Measurements from ENCODE around the gene KLHL2. TPM values are rescaled to one million over a fixed set of nuclear protein-coding genes. Genes with fewer than 3 reads are reported as not detected.

KLHL2 gene
- total and polyA plus RNA-seq, 9 of the 15 experiments (the other 6 are each of a cell fraction or from before 2014, with no cell fraction given): 2.5 to 11.3 (median 6.1) TPM

- no peak for TF ChIP-seq TAF15 (IDR thresholded peaks at IDR 0.05; ENCODE audit: low read depth, low read length)
- no peak for TF ChIP-seq ZNF277 (CRISPR knock-in tag; IDR thresholded peaks at IDR 0.05; ENCODE audit: borderline replicate concordance)
Measured at GRCh38 chr4:165326831-165327210, 119.5 kb downstream of the KLHL2 start (continued).

- FAIRE-seq: peak; percentile 92
- ChIA-PET POLR2A (interaction anchor here (0.6 to 0.9 kb wide), 2 partner anchors 12 to 126 kb away, joined by 3 read pairs; no protein-coding TSS in a partner anchor), CTCF (ENCODE audit: low intra/inter-chr PET ratio) (interaction anchor here (0.6 kb wide), 1 partner anchor 151 kb away, joined by 3 read pairs; no protein-coding TSS in a partner anchor)
- peak within 1 kb of the TSS; percentile 84 for H3K4me3 ChIP-seq
- H3K4me2 ChIP-seq (ENCODE audit: insufficient read depth, low read length): peak within 1 kb of the TSS; percentile 99
- H3K79me2 ChIP-seq (ENCODE audit: control insufficient read depth, insufficient read depth, low read length): peaks cover 60% of the 10 kb centered on the region
- no peaks in the 10 kb centered on the region for H3K27me3 ChIP-seq (ENCODE audit: control insufficient read depth in 2 of 2, insufficient read depth in 2 of 2, low read length in 2 of 2)
- peaks cover 32% of the 10 kb centered on the region for H4K20me1 ChIP-seq (replicated peaks; ENCODE audit: control insufficient read depth, insufficient read depth, low read length)
- H3K27ac ChIP-seq (ENCODE audit: extremely low read depth, low read depth, low read length): peak within 1 kb of the TSS; percentile 80
- ATAC-seq: peak; percentile 96
- peak; percentile 93 to 98 (median 94) for DNase-seq (ENCODE audit: extremely low read depth in 1 of 4, low spot score in 3 of 4)
- peak within 1 kb of the TSS; percentile 74 to 90 for H3K9ac ChIP-seq (ENCODE audit: insufficient read depth in 1 of 2, low read depth in 2 of 2, low read length in 2 of 2)
- under 1% methylated on average over 62 of the region's 76 CpGs for WGBS (ENCODE audit: insufficient coverage, low coverage, missing lambda C conversion rate)
- no TSS peak for BruUV-seq (replicated peaks)
- peaks cover 25% of the 10 kb centered on the region; the same call in 2 of the 3 replicates for H3K36me3 ChIP-seq (ENCODE audit: control insufficient read depth, insufficient read depth, low read length)
- peaks cover 9 to 23% of the 10 kb centered on the region in 2 experiments; a peak in 4 of 5 replicates for H3K4me1 ChIP-seq (replicated peaks in 1 of 2; ENCODE audit: control insufficient read depth in 2 of 2, insufficient read depth in 2 of 2, low read length in 2 of 2)
- H3K9me3 ChIP-seq (replicated peaks; ENCODE audit: control insufficient read depth, insufficient read depth, low read depth, low read length): no peaks in the 10 kb centered on the region
- peak within 1 kb of the TSS; percentile 89 for H2AFZ ChIP-seq (ENCODE audit: low read depth, low read length)
- in situ Hi-C loops (cut with MboI) (loop anchor here (5.0 kb wide), 1 partner anchor 120 kb away; the partner anchor contains the start of gene KLHL2), intact Hi-C loops (cut with micrococcal nuclease) (loop anchor here (2.0 kb wide), 1 partner anchor 119 kb away; no protein-coding TSS in a partner anchor)
- no peaks in the 10 kb centered on the region for H3K9me1 ChIP-seq (ENCODE audit: control insufficient read depth, insufficient read depth, low read length)
- TF ChIP-seq MEF2D (tag; conservative IDR thresholded peaks at IDR 0.05; ENCODE audit: low read depth) (no peak), ZNF212 (CRISPR knock-in tag; IDR thresholded peaks at IDR 0.05) (no peak), RBM39 (optimal IDR thresholded peaks at IDR 0.05; ENCODE audit: low read depth, low read length) (no peak), PRMT5 (CRISPR knock-in tag; IDR thresholded peaks at IDR 0.05) (no peak), RFX1 (IDR thresholded peaks at IDR 0.05) (peak; percentile 98), FOXK2 (conservative IDR thresholded peaks at IDR 0.05 in 1 of 2, IDR thresholded peaks at IDR 0.05 in 1 of 2; ENCODE audit: low read depth in 2 of 2) (no peak; a peak in 1 of 4 replicates), E2F5 (CRISPR knock-in tag; IDR thresholded peaks at IDR 0.05) (no peak), NFXL1 (CRISPR knock-in tag; IDR thresholded peaks at IDR 0.05) (no peak), CBX1 (IDR thresholded peaks at IDR 0.05; ENCODE audit: low read depth) (no peak), PHB2 (IDR thresholded peaks at IDR 0.05; ENCODE audit: low read depth) (no peak), POLR2B (IDR thresholded peaks at IDR 0.05; ENCODE audit: low read depth, partially characterized antibody) (peak; percentile 67), NFIC (IDR thresholded peaks at IDR 0.05) (no peak), L3MBTL2 (IDR thresholded peaks at IDR 0.05) (peak; percentile 45; the same call in 1 of the 2 replicates), NR4A1 (CRISPR knock-in tag; IDR thresholded peaks at IDR 0.05) (no peak), NR4A1 (tag; IDR thresholded peaks at IDR 0.05) (no peak), GABPB2 (CRISPR knock-in tag; conservative IDR thresholded peaks at IDR 0.05) (no peak), FOS (IDR thresholded peaks at IDR 0.05; ENCODE audit: extremely low read depth, insufficient read length) (peak; percentile 99), PHTF2 (CRISPR knock-in tag; IDR thresholded peaks at IDR 0.05) (no peak), BMI1 (IDR thresholded peaks at IDR 0.05; ENCODE audit: low read length) (peak; percentile 90)
Measured at GRCh38 chr4:165327211-165328100, 120.1 kb downstream of the KLHL2 start, which contains the start of gene MSMO1. TSS of gene MSMO1 (plus strand) at chr4:165327669. CDS start at chr4:165333371, 5,702 bp downstream.
